ENCODE data around the gene SERGEF. TPM values are rescaled to one million over a fixed set of nuclear protein-coding genes. Genes with fewer than 3 reads are reported as not detected.
A peak's percentile ranks its signal among the peaks of the same experiment; 100 is the strongest.

The SERGEF gene
- total and polyA plus RNA-seq, 2 of the 4 experiments (the other 2 are of a cell fraction), result 12.2 to 18.1 TPM

GRCh38 chr11:17921659-17922415 is 91.0 kb downstream of the SERGEF start:
- POLR2A ChIA-PET (ENCODE audit: unreplicated experiment), result no interaction called here

More at GRCh38 chr11:17921659-17922415, 91.0 kb downstream of the SERGEF start:
- Histone ChIP-seq H2AFZ (replicated peaks; ENCODE audit: low read length, poor library complexity) (no peak overlapping the region), H3K79me1 (ENCODE audit: low read depth in 1 of 2, low read length in 2 of 2) (no peaks in the 10 kb centered on the region), H3K4me2 (ENCODE audit: low read depth, low read length) (no peak overlapping the region), H3K4me3 (ENCODE audit: insufficient read depth, low read depth, low read length) (no peak overlapping the region), H3K9me3 (ENCODE audit: control insufficient read depth, insufficient read depth, low read length) (no peaks in the 10 kb centered on the region), H3K4me1 (ENCODE audit: control insufficient read depth, insufficient read depth, low read length) (peaks cover 5% of the 10 kb centered on the region; the same call in 1 of the 2 replicates), H2BK20ac (ENCODE audit: low read depth, low read length) (no peak overlapping the region), H3K27ac (ENCODE audit: insufficient read depth, low read length) (no peak overlapping the region), H2BK15ac (ENCODE audit: low read depth, low read length) (no peak overlapping the region), H2AK5ac (ENCODE audit: low read depth, low read length) (no peak overlapping the region), H3K9me1 (ENCODE audit: insufficient read depth, low read length) (peaks cover 5% of the 10 kb centered on the region; the same call in 1 of the 2 replicates), H2BK5ac (ENCODE audit: low read depth, low read length, poor library complexity, severe bottlenecking) (no peak overlapping the region), H3K4ac (ENCODE audit: low read depth, low read length) (no peak overlapping the region), H3K14ac (replicated peaks; ENCODE audit: low read depth, low read length) (no peak overlapping the region), H3K36me3 (ENCODE audit: control insufficient read depth, insufficient read depth, low read length) (no peaks in the 10 kb centered on the region), H4K8ac (ENCODE audit: low read depth in 2 of 2, low read length in 2 of 2) (no peak overlapping the region), H3K18ac (ENCODE audit: low read depth, low read length) (no peak overlapping the region; the same call in 1 of the 2 replicates), H3K9ac (ENCODE audit: low read depth, low read length) (no peak overlapping the region), H3K27me3 (ENCODE audit: control insufficient read depth, insufficient read depth, low read length) (no peaks in the 10 kb centered on the region), H3K56ac (ENCODE audit: extremely low read depth, insufficient read depth, low read length) (no peak overlapping the region), H3K23ac (ENCODE audit: low read depth, low read length) (no peak overlapping the region), H4K91ac (ENCODE audit: insufficient read depth, low read depth, low read length) (no peak overlapping the region), H4K5ac (ENCODE audit: low read depth, low read length) (no peak overlapping the region), H2BK120ac (ENCODE audit: low read depth, low read length) (no peak overlapping the region), H4K20me1 (ENCODE audit: insufficient read depth, low read length) (no peaks in the 10 kb centered on the region), H2AK9ac (replicated peaks; ENCODE audit: low read depth, low read length, poor library complexity) (no peak overlapping the region)
- in situ Hi-C loops (cut with MboI; ENCODE audit: low sequenced_read_pairs) (no loop called here), intact Hi-C loops (cut with micrococcal nuclease) (no loop called here), dilution Hi-C loops (cut with HindIII; ENCODE audit: low sequenced_read_pairs, unreplicated experiment) (no loop called here)
- BruUV-seq (replicated peaks), result no TSS peak
- TF ChIP-seq RFX5 (IDR thresholded peaks at IDR 0.05; ENCODE audit: low read depth, low read length) (no peak), MAFK (IDR thresholded peaks at IDR 0.05; ENCODE audit: low read depth, low read length) (peak; percentile 94)
- 100% methylated on average over 1 of the region's 4 CpGs; no CpG with 5 or more reads in 1 of the 2 experiments for WGBS, 2 experiments (ENCODE audit: extremely low coverage in 2 of 2, insufficient read length in 1 of 2)
- peak; percentile 36 for DNase-seq
- peak; percentile 58 for ATAC-seq (ENCODE audit: low read depth)
- CTCF ChIA-PET, result no interaction called here

All from IMR-90 (cell line).